Stimulated activated CD4-positive, alpha-beta T cell treated with anti-CD3 and anti-CD28 coated beads, Interleukin-12 subunit alpha, Interleukin-12 subunit beta, amount 100 ng/mL, for 48 hours (primary cell): ENCODE data around the gene ATOX1.
A peak's percentile ranks its signal among the peaks of the same experiment; 100 is the strongest.

Experiments
- DNase-seq, 3 donors: peaks; one replicate each; pipeline ENCODE4 v3.0.0-alpha.2; 2020; ENCODE audit warnings: low read depth in 2 of 3, low spot score in 1 of 3

ATOX1 gene

GRCh38 chr5:151770383-151771258 lies 12.2 kb upstream of the ATOX1 start:
- DNase-seq, result peak in 2 of 3 donors; percentile 24 to 61

GRCh38 chr5:151766975-151767374 lies 8.5 kb upstream of the ATOX1 start:
- DNase-seq, result no peak

- DNase-seq, result no peak
These were observed 6.4 kb upstream of the ATOX1 start for GRCh38 chr5:151764801-151765200.

- DNase-seq, result no peak
These were observed 346 bp downstream of the ATOX1 start for GRCh38 chr5:151758141-151758429.

GRCh38 chr5:151757233-151758140 lies 944 bp downstream of the ATOX1 start:
- DNase-seq, result peak in 1 of 3 donors; percentile 11

- no peak for DNase-seq
These were observed 3.0 kb downstream of the ATOX1 start for GRCh38 chr5:151755383-151755782.

- DNase-seq, result no peak
These were observed 6.8 kb downstream of the ATOX1 start for GRCh38 chr5:151751593-151751992.

- DNase-seq, result no peak
These were observed 7.3 kb downstream of the ATOX1 start for GRCh38 chr5:151751091-151751490.

GRCh38 chr5:151750121-151750520 lies 8.3 kb downstream of the ATOX1 start:
- no peak for DNase-seq

GRCh38 chr5:151745071-151745705 lies 13.2 kb downstream of the ATOX1 start:
- peak in 1 of 3 donors; percentile 19 for DNase-seq

GRCh38 chr5:151743530-151743929 lies 14.9 kb downstream of the ATOX1 start:
- DNase-seq, result no peak

- no peak for DNase-seq
These were observed 15.5 kb downstream of the ATOX1 start for GRCh38 chr5:151742870-151743294.

- no peak for DNase-seq
These were observed 16.6 kb downstream of the ATOX1 start for GRCh38 chr5:151741678-151742423.

GRCh38 chr5:151740958-151741373 lies 17.5 kb downstream of the ATOX1 start:
- DNase-seq, result no peak

GRCh38 chr5:151740336-151740942 lies 18.0 kb downstream of the ATOX1 start:
- peak in 1 of 3 donors; percentile 52 for DNase-seq

- no peak for DNase-seq
These were observed 18.5 kb downstream of the ATOX1 start for GRCh38 chr5:151739939-151740335.

- DNase-seq, result no peak
These were observed 19.0 kb downstream of the ATOX1 start for GRCh38 chr5:151739395-151739794.

- DNase-seq, result no peak
These were observed 20.1 kb downstream of the ATOX1 start for GRCh38 chr5:151738125-151738848.

GRCh38 chr5:151737431-151737830 lies 21.0 kb downstream of the ATOX1 start:
- no peak for DNase-seq

GRCh38 chr5:151735646-151736045 lies 22.8 kb downstream of the ATOX1 start:
- DNase-seq, result no peak
